A549 (cell line): Measurements from ENCODE around the gene GZF1. TPM values are rescaled to one million over a fixed set of nuclear protein-coding genes. Genes with fewer than 3 reads are reported as not detected.

Source experiments
- ATAC-seq, 2 experiments: fragments of 200-7000 bp in 1 of 2; fragments of >200 bp in 1 of 2; cut with Nextera tagmentation in 1 of 2; cut with Tn5 transposase in 1 of 2; 3 replicates each; pipeline versions ENCODE4 v1.8.0 to v1.9.1; 2018 to 2020; ENCODE audit warnings: mild to moderate bottlenecking in 1 of 2, moderate library complexity in 1 of 2
- CTCF ChIA-PET: fragments of 300-600 bp; sonication (Branson Sonifier 250); formaldehyde crosslinking; extraction: SDS; loops from one replicate; lab custom pipeline; 2021; ENCODE audit warnings: antibody characterized with exemption, inconsistent platforms; lab: Yijun Ruan, JAX
- POLR2A ChIA-PET: fragments of 350-600 bp; formaldehyde crosslinking; extraction: SDS; loops from one replicate; lab custom pipeline; 2021; ENCODE audit warnings: antibody characterized with exemption, inconsistent platforms; lab: Yijun Ruan, JAX
- DNase-seq, 2 experiments: peaks; one replicate each; pipeline versions ENCODE4 v3.0.0 to v3.0.0-alpha.2; 2011 to 2016; ENCODE audit warnings: low read depth in 1 of 2, low spot score in 1 of 2
- FAIRE-seq: peaks from 2 replicates; lab custom pipeline; 2011; peaks lifted over from hg19 to GRCh38; lab: Jason Lieb, UNC
- H3K27ac ChIP-seq, 2 experiments: fragments of >200 bp; sonication (Bioruptor Twin); formaldehyde crosslinking; 3 replicates each; pipeline ENCODE4 v1.5.1; 2016 to 2017
- H3K4me1 ChIP-seq: fragments of >200 bp; sonication (Bioruptor Twin); formaldehyde crosslinking; 3 replicates; pipeline ENCODE4 v1.6.1; 2016
- H3K4me2 ChIP-seq: fragments of >200 bp; sonication (Bioruptor Twin); formaldehyde crosslinking; 3 replicates; pipeline ENCODE4 v1.6.1; 2016
- H3K4me3 ChIP-seq: fragments of >200 bp; sonication (Bioruptor Twin); formaldehyde crosslinking; 3 replicates; pipeline ENCODE4 v1.5.1; 2016
- H3K9me3 ChIP-seq: fragments of >200 bp; sonication (Bioruptor Twin); formaldehyde crosslinking; 3 replicates; pipeline ENCODE4 v1.6.1; 2016
- BHLHE40 ChIP-seq: IDR thresholded peaks from 2 replicates; pipeline ENCODE4 v1.6.1; 2012; ENCODE audit warnings: low read depth, low read length, inconsistent platforms
- CBX2 ChIP-seq: fragments of 200-600 bp; sonication (generic); IDR thresholded peaks from 2 replicates; pipeline ENCODE4 v1.6.1; 2016; ENCODE audit warnings: low read depth, mild to moderate bottlenecking, borderline replicate concordance
- CBX8 ChIP-seq: fragments of 200-600 bp; sonication (generic); IDR thresholded peaks from 2 replicates; pipeline ENCODE4 v1.6.1; 2016
- CEBPB ChIP-seq, 2 experiments: fragments of >200 bp in 1 of 2; sonication (Bioruptor Twin) in 1 of 2; formaldehyde crosslinking in 1 of 2; IDR thresholded peaks; 2 replicates each; pipeline ENCODE4 v1.6.1; 2012 to 2016
- CHD4 ChIP-seq: fragments of 200-600 bp; sonication (generic); IDR thresholded peaks from 2 replicates; pipeline ENCODE4 v1.6.1; 2016; ENCODE audit warnings: antibody characterized with exemption, mild to moderate bottlenecking, borderline replicate concordance
- CTCF ChIP-seq: fragments of >200 bp; sonication (Bioruptor Twin); formaldehyde crosslinking; IDR thresholded peaks from 3 replicates; pipeline ENCODE4 v1.5.1; 2016
- FOSL2 ChIP-seq, 2 experiments: fragments of 450-650 bp in 1 of 2; fragments of >200 bp in 1 of 2; sonication (Bioruptor Twin) in 1 of 2; formaldehyde crosslinking; IDR thresholded peaks; 2 replicates each; pipeline versions ENCODE4 v1.5.0 to v1.6.1; 2016 to 2020; ENCODE audit warnings: mild to moderate bottlenecking in 1 of 2, moderate library complexity in 1 of 2
- HEYL ChIP-seq: fragments of 250-450 bp; sonication (Bioruptor Pico); IDR thresholded peaks from 2 replicates; pipeline ENCODE4 v1.8.0; 2021; ENCODE audit warnings: mild to moderate bottlenecking, moderate library complexity
- HMGXB4 ChIP-seq: fragments of 250-450 bp; sonication (Bioruptor Pico); IDR thresholded peaks from 2 replicates; pipeline ENCODE4 v1.5.0; 2021; ENCODE audit warnings: mild to moderate bottlenecking, moderate library complexity, borderline replicate concordance
- HOXA7 ChIP-seq: fragments of 250-450 bp; sonication (Bioruptor Pico); IDR thresholded peaks from 2 replicates; pipeline ENCODE4 v1.5.0; 2020; ENCODE audit warnings: mild to moderate bottlenecking, moderate library complexity
- HOXB5 ChIP-seq: fragments of 250-450 bp; sonication (Bioruptor Pico); IDR thresholded peaks from 2 replicates; pipeline ENCODE4 v1.5.0; 2020; ENCODE audit warnings: mild to moderate bottlenecking, moderate library complexity
- JUN ChIP-seq, 2 experiments: fragments of >200 bp; sonication (Bioruptor Twin); formaldehyde crosslinking; IDR thresholded peaks; 2 replicates in 1 of 2; 3 replicates in 1 of 2; pipeline ENCODE4 v1.6.1; 2016 to 2017
- KDM1A ChIP-seq: fragments of 200-600 bp; sonication (generic); IDR thresholded peaks from 2 replicates; pipeline ENCODE4 v1.6.1; 2016; ENCODE audit warnings: low read depth, mild to moderate bottlenecking
- KDM5A ChIP-seq: fragments of 200-600 bp; sonication (generic); IDR thresholded peaks from 2 replicates; pipeline ENCODE4 v1.6.1; 2016; ENCODE audit warnings: antibody characterized with exemption, mild to moderate bottlenecking
- MYC ChIP-seq: IDR thresholded peaks from 2 replicates; pipeline ENCODE4 v1.6.1; 2012; ENCODE audit warnings: mild to moderate bottlenecking, inconsistent platforms, low read length, improper control_type of control experiment, borderline replicate concordance
- NPAS2 ChIP-seq: fragments of 250-450 bp; sonication (Bioruptor Pico); IDR thresholded peaks from 2 replicates; pipeline ENCODE4 v1.8.0; 2022; ENCODE audit warnings: mild to moderate bottlenecking, moderate library complexity, borderline replicate concordance
- NR3C1 ChIP-seq: fragments of >200 bp; sonication (Bioruptor Twin); formaldehyde crosslinking; IDR thresholded peaks from 3 replicates; pipeline ENCODE4 v1.6.1; 2017
- POLR2A ChIP-seq: IDR thresholded peaks from 2 replicates; pipeline ENCODE4 v1.6.1; 2012; ENCODE audit warnings: mild to moderate bottlenecking, low read length
- POLR2AphosphoS2 ChIP-seq: conservative IDR thresholded peaks from 2 replicates; pipeline ENCODE4 v1.6.1; 2012; ENCODE audit warnings: low read length, improper control_type of control experiment, inconsistent platforms
- RNF2 ChIP-seq: fragments of 200-600 bp; sonication (generic); IDR thresholded peaks from 2 replicates; pipeline ENCODE4 v1.6.1; 2016; ENCODE audit warnings: low read depth, mild to moderate bottlenecking, antibody characterized with exemption, moderate library complexity, borderline replicate concordance
- TFCP2L1 ChIP-seq: fragments of 250-450 bp; sonication (Bioruptor Pico); IDR thresholded peaks from 2 replicates; pipeline ENCODE4 v1.5.0; 2021; ENCODE audit warnings: mild to moderate bottlenecking
- TP53 ChIP-seq: fragments of 250-450 bp; sonication (Bioruptor Pico); IDR thresholded peaks from 2 replicates; pipeline ENCODE4 v1.5.0; 2021; ENCODE audit warnings: mild to moderate bottlenecking, moderate library complexity
- ZC3H11A ChIP-seq: fragments of 450-650 bp; IDR thresholded peaks from 2 replicates; pipeline ENCODE4 v1.6.1; 2014; ENCODE audit warnings: antibody characterized with exemption, mild to moderate bottlenecking
- ZNF302 ChIP-seq: fragments of 250-450 bp; sonication (Bioruptor Pico); IDR thresholded peaks from 2 replicates; pipeline ENCODE4 v1.9.0; 2021; ENCODE audit warnings: inconsistent platforms, mild to moderate bottlenecking, moderate library complexity
- WGBS: methylation state at CpG from one replicate; pipeline ENCODE4 v1.1.6; 2017; ENCODE audit errors: missing lambda C conversion rate; 5-methylcytosine and 5-hydroxymethylcytosine counted together
- polyA plus RNA-seq, 4 experiments: library from polyadenylated mRNA; depleted of rRNA in 3 of 4; stranded (reverse); fragments of >200 nt; fragmentation: RNase III in 1 of 4; extraction: RNeasy Plus Mini Kit Qiagen cat#74134 plus additional on column Dnase treatment in 1 of 4; gene quantifications; 2 replicates in 3 of 4; 3 replicates in 1 of 4; pipeline ENCODE4 v1.2.3, GENCODE V29; 2011 to 2017
- TF ChIP-seq, protein P1 (sequence below): IDR thresholded peaks from 2 replicates; pipeline ENCODE4 v1.6.1; 2012

Gene GZF1
- polyA plus RNA-seq, 2 of the 4 experiments (the other 2 are of a cell fraction): 13.2 to 24.7 TPM

- no peak for TF ChIP-seq CTCF
- no peak for TF ChIP-seq JUN (IDR thresholded peaks at IDR 0.05)
- TF ChIP-seq POLR2AphosphoS2: no peak
- no peak for TF ChIP-seq HEYL (CRISPR knock-in tag)
- no peak for TF ChIP-seq MYC
- TF ChIP-seq FOSL2 (IDR thresholded peaks at IDR 0.05): no peak
- no peak for TF ChIP-seq FOSL2 (CRISPR knock-in tag; IDR thresholded peaks at IDR 0.05)
- no peak for TF ChIP-seq CBX2
These were observed 6.5 kb downstream of the GZF1 start (continued) for GRCh38 chr20:23368316-23369071.

- Histone ChIP-seq H3K9me3 (peaks cover 2% of the 10 kb centered on the region; the same call in 1 of the 3 replicates), H3K4me1 (peaks cover 29% of the 10 kb centered on the region; the same call in 2 of the 3 replicates), H3K27ac (no peak overlapping the region), H3K4me3 (no peak overlapping the region), H3K4me2 (no peak overlapping the region)
- FAIRE-seq: no peak
- ChIA-PET CTCF (interaction anchor here (0.6 to 0.9 kb wide), 2 partner anchors 67 to 318 kb away, joined by 3 read pairs; no protein-coding TSS in a partner anchor), POLR2A (interaction anchor here (1.3 to 1.5 kb wide), 3 partner anchors 12 to 19 kb away, joined by 4 to 6 read pairs (median 4); partner anchors contain the start of gene NXT1)
- DNase-seq: no peak
- no peak for ATAC-seq
- 96% methylated on average over 14 of the region's 14 CpGs for WGBS
- TF ChIP-seq CHD4 (no peak), HOXB5 (CRISPR knock-in tag) (no peak), KDM5A (no peak), TP53 (CRISPR knock-in tag) (no peak), BHLHE40 (no peak), TFCP2L1 (CRISPR knock-in tag) (no peak), HMGXB4 (CRISPR knock-in tag) (no peak), ZNF302 (CRISPR knock-in tag) (no peak), NPAS2 (CRISPR knock-in tag) (no peak), KDM1A (no peak), CEBPB (IDR thresholded peaks at IDR 0.05) (no peak), HOXA7 (CRISPR knock-in tag) (no peak), CBX8 (no peak), POLR2A (no peak), NR3C1 (no peak), ZC3H11A (no peak), RNF2 (no peak)
- TF ChIP-seq, protein P1, sequence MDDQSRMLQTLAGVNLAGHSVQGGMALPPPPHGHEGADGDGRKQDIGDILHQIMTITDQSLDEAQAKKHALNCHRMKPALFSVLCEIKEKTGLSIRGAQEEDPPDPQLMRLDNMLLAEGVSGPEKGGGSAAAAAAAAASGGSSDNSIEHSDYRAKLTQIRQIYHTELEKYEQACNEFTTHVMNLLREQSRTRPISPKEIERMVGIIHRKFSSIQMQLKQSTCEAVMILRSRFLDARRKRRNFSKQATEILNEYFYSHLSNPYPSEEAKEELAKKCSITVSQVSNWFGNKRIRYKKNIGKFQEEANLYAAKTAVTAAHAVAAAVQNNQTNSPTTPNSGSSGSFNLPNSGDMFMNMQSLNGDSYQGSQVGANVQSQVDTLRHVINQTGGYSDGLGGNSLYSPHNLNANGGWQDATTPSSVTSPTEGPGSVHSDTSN: no peak
These were observed 7.3 kb downstream of the GZF1 start for GRCh38 chr20:23369072-23369823.
